Measurements from ENCODE around the gene CHTF8. TPM values are rescaled to one million over a fixed set of nuclear protein-coding genes. Genes with fewer than 3 reads are reported as not detected.

The CHTF8 gene
- total and polyA plus RNA-seq, 2 experiments from 2014 or later, result 56.7 to 69.9 TPM

DNA sequence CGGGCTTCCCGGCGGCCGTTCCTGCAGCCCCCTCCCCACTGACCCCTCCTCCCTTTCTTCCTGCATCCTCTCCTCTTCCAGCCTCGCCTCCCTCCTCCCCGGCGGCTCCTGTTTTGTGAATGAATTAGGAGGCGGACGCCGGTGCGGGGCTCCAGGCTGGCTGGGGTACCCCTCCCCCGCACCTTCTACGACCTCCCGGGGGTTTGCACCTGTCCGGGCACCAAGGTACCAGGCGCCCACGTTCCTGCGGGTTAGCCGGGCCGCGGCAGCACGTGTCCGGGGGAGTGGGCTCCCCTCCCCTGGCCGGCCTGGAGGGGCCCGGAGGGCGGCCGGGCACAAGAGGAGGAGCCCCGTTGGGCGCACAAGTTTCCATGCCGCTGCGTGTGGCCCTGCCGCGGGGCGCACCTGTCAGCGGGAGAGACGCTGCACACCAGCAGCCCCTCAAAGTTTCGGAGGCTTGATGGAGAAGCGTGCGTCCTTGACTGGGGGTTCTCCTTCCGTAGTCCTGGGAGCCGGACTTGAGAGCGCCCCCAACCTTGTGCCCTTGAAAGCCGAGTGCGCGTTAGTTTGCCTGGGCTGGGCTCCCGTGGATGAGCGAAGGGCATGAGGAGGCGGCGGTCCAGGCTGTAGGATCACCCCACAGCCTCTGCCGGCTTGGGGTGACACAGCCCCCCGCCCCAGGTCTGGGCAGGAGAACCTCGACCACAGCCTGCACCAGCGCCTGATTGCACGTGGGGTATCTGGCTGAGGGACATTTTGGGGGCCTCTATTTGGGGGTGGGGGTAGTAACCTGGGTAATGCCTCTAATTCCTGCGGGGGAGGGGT, 25.7 kb downstream of the CHTF8 start:
- peaks cover 7% of the 10 kb centered on the region; the same call in 1 of the 2 replicates for H3K4me1 ChIP-seq (ENCODE audit: insufficient read depth)
- H3K79me2 ChIP-seq (ENCODE audit: insufficient read depth), result no peaks in the 10 kb centered on the region
- peak overlapping the region; percentile 77 for H3K4me3 ChIP-seq
- H3K9me3 ChIP-seq (ENCODE audit: low read depth), result no peaks in the 10 kb centered on the region
- H3K9ac ChIP-seq, result no peak overlapping the region
- 1 to 2% methylated on average over 48 to 51 of the region's 55 CpGs for WGBS, 2 experiments (ENCODE audit: low coverage in 1 of 2, low lambda C conversion rate in 2 of 2, missing lambda C conversion rate in 2 of 2)
- H3K27me3 ChIP-seq (replicated peaks; ENCODE audit: insufficient read depth), result no peaks in the 10 kb centered on the region
- no peak overlapping the region for H3K27ac ChIP-seq
- TF ChIP-seq EZH2 (IDR thresholded peaks at IDR 0.05; ENCODE audit: insufficient read depth, poor library complexity, severe bottlenecking) (no peak), EZH2phosphoT487 (IDR thresholded peaks at IDR 0.05; ENCODE audit: insufficient read depth, low read depth) (no peak)
- no peaks in the 10 kb centered on the region for H3K36me3 ChIP-seq (ENCODE audit: low read depth)
- no peak overlapping the region for H2AFZ ChIP-seq
- peak overlapping the region; percentile 77 for H3K4me2 ChIP-seq (ENCODE audit: unreplicated experiment)
- no peaks in the 10 kb centered on the region for H4K20me1 ChIP-seq (ENCODE audit: insufficient read depth)
- no peaks in the 10 kb centered on the region for H3K9me2 ChIP-seq (ENCODE audit: insufficient read depth)
- DNase-seq, result peak; percentile 39
- in situ Hi-C loops (cut with MboI), result loop anchor here (25.0 kb wide), 1 partner anchor 394 kb away; no protein-coding TSS in a partner anchor
- H3F3A ChIP-seq (ENCODE audit: insufficient read depth), result no peaks in the 10 kb centered on the region

DNA sequence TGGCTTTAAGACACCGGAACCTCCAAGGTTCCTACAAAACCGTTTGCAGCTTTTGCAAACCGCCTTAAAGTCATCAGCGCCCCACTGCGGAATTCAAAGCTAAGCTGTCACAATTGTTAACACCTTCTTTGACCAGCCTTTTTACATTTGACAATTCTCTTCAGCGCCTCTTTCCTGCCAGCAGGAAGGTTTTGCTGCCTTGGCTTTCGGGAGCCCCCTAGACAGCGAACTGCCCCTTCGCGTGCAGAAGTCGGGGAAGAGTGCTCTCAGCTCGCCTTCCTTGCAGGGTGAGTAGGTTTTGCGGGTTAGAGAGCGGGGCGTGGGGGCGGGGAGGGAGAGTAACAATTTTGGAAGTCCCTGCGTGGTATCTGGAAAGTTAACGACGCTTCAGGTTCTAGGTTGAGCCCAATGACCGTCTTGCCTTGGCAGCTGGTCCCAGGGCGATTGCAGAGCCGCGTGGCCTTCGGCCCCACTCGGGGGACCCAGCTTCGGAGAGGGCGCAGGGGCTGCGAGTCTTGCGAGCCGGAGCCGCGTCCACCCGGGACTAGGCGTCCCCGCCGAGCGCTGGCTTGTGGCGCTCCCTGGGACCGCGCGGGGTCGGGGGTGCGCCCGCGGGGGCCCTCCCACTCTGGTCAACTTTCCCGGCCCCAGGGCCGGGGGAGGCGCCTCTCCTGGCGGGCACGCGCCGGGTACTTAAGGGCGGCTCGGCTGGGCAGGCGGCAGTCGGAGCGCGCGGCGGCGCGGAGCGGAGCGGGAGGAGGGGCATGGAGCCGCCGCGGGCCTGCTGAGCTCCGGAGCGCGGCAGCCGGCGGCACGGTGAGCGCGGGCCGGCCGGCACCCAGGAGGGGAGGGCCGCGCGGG, 26.7 kb downstream of the CHTF8 start, which contains the start of gene HAS3:
HAS3 (plus strand) TSS at position 153 of the 861 bp plus-strand sequence. CDS start 3,743 bp downstream, outside the sequence.
- H3K36me3 ChIP-seq (ENCODE audit: low read depth), result no peaks in the 10 kb centered on the region
- no peaks in the 10 kb centered on the region for H3K79me2 ChIP-seq (ENCODE audit: insufficient read depth)
- no peaks in the 10 kb centered on the region for H4K20me1 ChIP-seq (ENCODE audit: insufficient read depth)
- H3K27ac ChIP-seq, result no peak within 1 kb of the TSS
- H3F3A ChIP-seq (ENCODE audit: insufficient read depth), result no peaks in the 10 kb centered on the region
- peaks cover 7% of the 10 kb centered on the region; the same call in 1 of the 2 replicates for H3K4me1 ChIP-seq (ENCODE audit: insufficient read depth)
- DNase-seq, result peak; percentile 75
- no peaks in the 10 kb centered on the region for H3K27me3 ChIP-seq (replicated peaks; ENCODE audit: insufficient read depth)
- H3K4me3 ChIP-seq, result peak within 1 kb of the TSS; percentile 77
- in situ Hi-C loops (cut with MboI), result loop anchor here (25.0 kb wide), 1 partner anchor 393 kb away; no protein-coding TSS in a partner anchor
- WGBS, 2 experiments (ENCODE audit: low coverage in 1 of 2, low lambda C conversion rate in 2 of 2, missing lambda C conversion rate in 2 of 2), result 2% methylated on average over 52 to 61 of the region's 80 CpGs
- H3K9me2 ChIP-seq (ENCODE audit: insufficient read depth), result no peaks in the 10 kb centered on the region
- peak within 1 kb of the TSS; percentile 48; the same call in 1 of the 2 replicates for H3K9ac ChIP-seq
- TF ChIP-seq EZH2 (IDR thresholded peaks at IDR 0.05; ENCODE audit: insufficient read depth, poor library complexity, severe bottlenecking) (peak; percentile 13), EZH2phosphoT487 (IDR thresholded peaks at IDR 0.05; ENCODE audit: insufficient read depth, low read depth) (no peak)
- H3K4me2 ChIP-seq (ENCODE audit: unreplicated experiment), result peak within 1 kb of the TSS; percentile 89
- H2AFZ ChIP-seq, result peak within 1 kb of the TSS; percentile 72
- no peaks in the 10 kb centered on the region for H3K9me3 ChIP-seq (ENCODE audit: low read depth)

DNA sequence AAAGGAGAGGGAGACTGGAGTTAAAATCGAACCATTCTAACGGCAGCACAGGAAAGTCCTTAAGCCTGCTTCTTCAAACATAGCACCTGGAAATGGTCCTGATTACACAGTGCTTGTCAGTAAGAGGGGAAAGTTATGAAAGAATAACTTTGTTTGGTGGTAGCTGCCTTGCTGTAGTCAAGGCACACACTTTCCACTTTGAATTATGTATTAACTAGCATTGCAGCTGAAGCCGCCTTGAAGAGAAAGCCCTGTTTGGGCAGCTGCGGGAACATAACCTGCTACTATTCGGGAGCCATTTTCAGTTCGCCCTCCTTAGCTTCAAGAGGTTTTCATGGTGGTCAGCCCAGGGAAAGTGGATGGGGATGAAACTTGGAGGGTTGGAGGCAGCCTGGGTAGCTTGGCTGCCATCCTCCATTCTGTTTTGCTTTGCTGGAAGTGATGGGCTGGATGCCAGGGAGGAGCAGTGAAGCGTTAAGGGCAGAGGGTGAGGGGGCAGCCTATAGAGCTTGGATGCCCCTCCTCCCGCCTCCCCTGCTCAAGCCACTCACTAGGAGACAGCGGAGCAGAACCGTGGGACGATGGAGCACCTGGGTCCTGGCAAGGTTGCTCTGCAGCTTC, 32.2 kb downstream of the CHTF8 start:
- H3K9me2 ChIP-seq (ENCODE audit: insufficient read depth), result no peaks in the 10 kb centered on the region
- H3K9ac ChIP-seq, result no peak overlapping the region
- in situ Hi-C loops (cut with MboI), result loop anchor here (25.0 kb wide), 1 partner anchor 388 kb away; no protein-coding TSS in a partner anchor
- H3K79me2 ChIP-seq (ENCODE audit: insufficient read depth), result no peaks in the 10 kb centered on the region
- no peaks in the 10 kb centered on the region for H3F3A ChIP-seq (ENCODE audit: insufficient read depth)
- no peaks in the 10 kb centered on the region for H3K9me3 ChIP-seq (ENCODE audit: low read depth)
- H2AFZ ChIP-seq, result no peak overlapping the region
- H3K27me3 ChIP-seq (replicated peaks; ENCODE audit: insufficient read depth), result no peaks in the 10 kb centered on the region
- no peaks in the 10 kb centered on the region for H3K36me3 ChIP-seq (ENCODE audit: low read depth)
- no peaks in the 10 kb centered on the region for H4K20me1 ChIP-seq (ENCODE audit: insufficient read depth)
- no peak overlapping the region for H3K4me2 ChIP-seq (ENCODE audit: unreplicated experiment)
- WGBS, 2 experiments (ENCODE audit: low coverage in 1 of 2, low lambda C conversion rate in 2 of 2, missing lambda C conversion rate in 2 of 2), result 71 to 75% methylated on average over 10 to 11 of the region's 11 CpGs
- no peak overlapping the region for H3K27ac ChIP-seq
- DNase-seq, result no peak
- TF ChIP-seq EZH2 (IDR thresholded peaks at IDR 0.05; ENCODE audit: insufficient read depth, poor library complexity, severe bottlenecking) (no peak), EZH2phosphoT487 (IDR thresholded peaks at IDR 0.05; ENCODE audit: insufficient read depth, low read depth) (no peak)
- H3K4me1 ChIP-seq (ENCODE audit: insufficient read depth), result no peaks in the 10 kb centered on the region
- H3K4me3 ChIP-seq, result no peak overlapping the region

DNA sequence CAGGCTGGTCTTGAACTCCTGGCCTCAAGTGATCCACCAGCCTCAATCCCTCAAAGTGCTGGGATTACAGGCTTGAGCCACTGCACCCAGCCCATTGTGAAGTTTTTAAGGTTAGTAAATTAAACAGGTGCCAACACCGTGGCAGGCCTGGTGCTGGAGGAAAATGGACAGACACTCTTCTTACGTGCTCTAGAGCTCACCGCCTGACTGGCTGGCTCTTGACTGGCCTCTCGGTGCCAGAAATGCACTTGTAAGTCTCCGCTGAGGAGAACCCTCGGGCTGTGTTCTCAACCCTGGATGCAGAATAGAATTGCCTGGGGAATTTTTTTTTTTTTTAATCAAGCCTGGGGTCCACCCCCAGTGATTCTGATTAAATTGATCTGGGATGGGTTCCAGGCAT, 37.2 kb downstream of the CHTF8 start:
- Histone ChIP-seq H2AFZ (no peak overlapping the region), H3K4me3 (no peak overlapping the region), H3K79me2 (ENCODE audit: insufficient read depth) (no peaks in the 10 kb centered on the region), H3F3A (ENCODE audit: insufficient read depth) (no peaks in the 10 kb centered on the region), H3K27me3 (replicated peaks; ENCODE audit: insufficient read depth) (no peaks in the 10 kb centered on the region), H3K4me1 (ENCODE audit: insufficient read depth) (no peaks in the 10 kb centered on the region), H3K4me2 (ENCODE audit: unreplicated experiment) (no peak overlapping the region), H4K20me1 (ENCODE audit: insufficient read depth) (no peaks in the 10 kb centered on the region), H3K9ac (no peak overlapping the region), H3K9me3 (ENCODE audit: low read depth) (no peaks in the 10 kb centered on the region), H3K27ac (no peak overlapping the region), H3K36me3 (ENCODE audit: low read depth) (no peaks in the 10 kb centered on the region), H3K9me2 (ENCODE audit: insufficient read depth) (no peaks in the 10 kb centered on the region)
- in situ Hi-C loops (cut with MboI), result no loop called here
- DNase-seq, result no peak
- 75 to 78% methylated on average over 6 of the region's 6 CpGs for WGBS, 2 experiments (ENCODE audit: low coverage in 1 of 2, low lambda C conversion rate in 2 of 2, missing lambda C conversion rate in 2 of 2)
- TF ChIP-seq EZH2phosphoT487 (IDR thresholded peaks at IDR 0.05; ENCODE audit: insufficient read depth, low read depth) (no peak), EZH2 (IDR thresholded peaks at IDR 0.05; ENCODE audit: insufficient read depth, poor library complexity, severe bottlenecking) (no peak)
